Activated naive CD4-positive, alpha-beta T cell treated with anti-CD3 and anti-CD28 coated beads, Interleukin-2, amount 10 ng/mL, durations not matched to agents 7 days and 5 days (primary cell): ENCODE results near the gene SETD5.

Experiments used
- CTCF ChIA-PET: fragments of 350-600 bp; sonication (Branson Sonifier 250); formaldehyde crosslinking; loops from one replicate; lab custom pipeline; 2021; ENCODE audit warnings: antibody characterized with exemption; lab: Charles Lee
- DNase-seq: peaks from one replicate; pipeline ENCODE4 v3.0.0-alpha.2; 2020
- H3K27ac Mint-ChIP-seq: one replicate; pipeline ENCODE4 v1.8.0; 2021; ENCODE audit warnings: mild to moderate bottlenecking, moderate library complexity, mixed read lengths
- H3K27me3 Mint-ChIP-seq: one replicate; pipeline ENCODE4 v1.8.0; 2021; ENCODE audit warnings: mild to moderate bottlenecking, mixed read lengths
- H3K36me3 Mint-ChIP-seq: one replicate; pipeline ENCODE4 v1.8.0; 2021; ENCODE audit warnings: mixed read lengths
- H3K4me1 Mint-ChIP-seq: one replicate; pipeline ENCODE4 v1.8.0; 2021; ENCODE audit warnings: mixed read lengths
- H3K4me3 Mint-ChIP-seq: one replicate; pipeline ENCODE4 v1.8.0; 2021; ENCODE audit warnings: mild to moderate bottlenecking, moderate library complexity, mixed read lengths
- H3K9me3 Mint-ChIP-seq: one replicate; pipeline ENCODE4 v1.8.0; 2021; ENCODE audit warnings: mixed read lengths

Gene SETD5

GRCh38 chr3:9380014-9380413, 17.4 kb upstream of the SETD5 start:
- peaks cover 61% of the 10 kb centered on the region for H3K36me3 Mint-ChIP-seq
- H3K27ac Mint-ChIP-seq = no peak overlapping the region
- no peak overlapping the region for H3K4me3 Mint-ChIP-seq
- no peaks in the 10 kb centered on the region for H3K9me3 Mint-ChIP-seq
- CTCF ChIA-PET = no interaction called here
- peaks cover 2% of the 10 kb centered on the region for H3K4me1 Mint-ChIP-seq
- H3K27me3 Mint-ChIP-seq = no peaks in the 10 kb centered on the region
- DNase-seq = no peak

DNA sequence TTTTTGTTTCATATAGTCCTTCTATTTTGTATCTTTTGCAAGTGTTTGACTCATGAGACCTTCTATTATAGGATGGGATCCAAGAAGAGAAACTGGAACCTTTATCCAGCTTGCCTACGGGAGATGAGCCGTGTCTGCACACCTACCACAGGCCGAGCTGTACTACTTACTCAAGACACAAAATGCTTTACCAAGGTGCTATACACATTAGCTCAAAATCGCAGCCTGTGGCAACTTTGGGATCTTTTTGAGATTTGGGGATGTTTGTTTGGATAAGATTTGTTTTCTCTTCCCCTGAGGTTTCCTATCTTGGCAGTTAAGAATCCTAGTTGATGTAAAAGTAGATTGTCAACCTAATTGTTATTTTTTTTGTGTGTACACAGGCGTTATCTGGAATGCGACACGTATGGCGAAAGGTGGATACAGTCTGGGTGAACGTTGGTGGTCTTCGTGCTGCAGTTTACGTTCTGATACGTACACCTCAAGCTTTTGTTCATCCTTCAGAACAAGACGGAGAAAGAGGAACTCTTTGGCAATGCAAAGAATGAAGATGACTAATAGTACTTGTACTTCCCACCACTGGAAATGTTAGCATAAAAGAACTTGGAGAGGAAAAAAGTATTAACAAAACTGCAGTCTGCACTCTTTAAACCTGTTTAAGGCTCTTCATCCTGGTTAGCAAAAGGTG, 13.1 kb upstream of the SETD5 start:
- no peak overlapping the region for H3K27ac Mint-ChIP-seq
- H3K27me3 Mint-ChIP-seq = no peaks in the 10 kb centered on the region
- H3K4me3 Mint-ChIP-seq = no peak overlapping the region
- DNase-seq = no peak
- H3K36me3 Mint-ChIP-seq = peaks cover 58% of the 10 kb centered on the region
- peaks cover 6% of the 10 kb centered on the region for H3K4me1 Mint-ChIP-seq
- no peaks in the 10 kb centered on the region for H3K9me3 Mint-ChIP-seq
- CTCF ChIA-PET = no interaction called here

DNA sequence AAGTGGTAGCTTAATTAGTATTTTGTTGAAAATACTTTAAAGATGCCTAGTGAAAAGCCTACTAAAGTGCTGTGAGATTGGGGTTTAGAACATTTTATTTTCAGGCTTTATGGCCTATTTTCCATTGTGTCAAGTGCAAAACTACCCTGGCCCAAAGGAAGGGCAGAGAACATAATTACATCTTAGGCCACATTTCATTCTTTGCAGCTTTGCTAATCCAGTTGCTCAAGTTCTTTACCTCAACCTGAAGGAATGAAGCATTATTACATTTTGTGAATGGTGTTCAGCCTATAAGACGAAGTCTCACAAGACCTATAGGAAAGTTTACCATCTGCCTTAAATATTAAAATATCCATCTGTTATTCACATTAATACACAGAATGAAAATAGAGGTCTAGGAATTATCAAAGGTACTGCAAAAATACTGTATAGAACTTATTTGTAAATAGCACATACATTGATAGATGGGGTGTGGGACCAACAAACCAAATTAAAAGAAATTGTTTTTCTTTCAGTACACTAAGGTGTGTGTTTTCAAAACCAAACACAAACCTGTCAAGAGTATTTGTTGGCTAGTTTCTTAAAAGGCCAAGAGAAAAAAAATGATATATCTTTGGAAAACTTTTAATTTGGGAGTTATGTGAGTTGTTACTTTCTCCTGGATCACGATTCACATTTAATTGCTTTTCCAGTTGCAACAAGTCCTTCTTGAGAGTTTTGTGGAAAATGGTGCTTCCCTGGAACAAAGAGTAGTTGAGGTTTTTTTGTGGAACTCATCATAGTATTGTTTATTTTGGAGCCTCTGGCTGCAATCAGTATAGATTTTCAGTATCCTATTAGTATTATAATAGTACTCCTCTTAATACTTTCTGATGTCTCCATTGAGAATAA, 12.0 kb upstream of the SETD5 start:
- H3K27me3 Mint-ChIP-seq = no peaks in the 10 kb centered on the region
- DNase-seq = no peak
- CTCF ChIA-PET = interaction anchor here (0.6 kb wide), 1 partner anchor 32 kb away, joined by 3 read pairs; no protein-coding TSS in a partner anchor
- H3K9me3 Mint-ChIP-seq = no peaks in the 10 kb centered on the region
- H3K4me3 Mint-ChIP-seq = no peak overlapping the region
- H3K4me1 Mint-ChIP-seq = peaks cover 10% of the 10 kb centered on the region
- H3K27ac Mint-ChIP-seq = no peak overlapping the region
- H3K36me3 Mint-ChIP-seq = peaks cover 64% of the 10 kb centered on the region

- H3K4me1 Mint-ChIP-seq = peaks cover 12% of the 10 kb centered on the region
- H3K36me3 Mint-ChIP-seq = peaks cover 68% of the 10 kb centered on the region
- CTCF ChIA-PET = no interaction called here
- DNase-seq = no peak
- H3K4me3 Mint-ChIP-seq = no peak overlapping the region
- H3K27ac Mint-ChIP-seq = no peak overlapping the region
- H3K9me3 Mint-ChIP-seq = no peaks in the 10 kb centered on the region
- no peaks in the 10 kb centered on the region for H3K27me3 Mint-ChIP-seq
These were observed 11.3 kb upstream of the SETD5 start for GRCh38 chr3:9386078-9386459.

GRCh38 chr3:9386501-9387321, 10.7 kb upstream of the SETD5 start:
- H3K4me3 Mint-ChIP-seq = no peak overlapping the region
- no peaks in the 10 kb centered on the region for H3K9me3 Mint-ChIP-seq
- DNase-seq = no peak
- H3K36me3 Mint-ChIP-seq = peaks cover 72% of the 10 kb centered on the region
- no peaks in the 10 kb centered on the region for H3K27me3 Mint-ChIP-seq
- CTCF ChIA-PET = no interaction called here
- H3K27ac Mint-ChIP-seq = no peak overlapping the region
- H3K4me1 Mint-ChIP-seq = peaks cover 16% of the 10 kb centered on the region

DNA sequence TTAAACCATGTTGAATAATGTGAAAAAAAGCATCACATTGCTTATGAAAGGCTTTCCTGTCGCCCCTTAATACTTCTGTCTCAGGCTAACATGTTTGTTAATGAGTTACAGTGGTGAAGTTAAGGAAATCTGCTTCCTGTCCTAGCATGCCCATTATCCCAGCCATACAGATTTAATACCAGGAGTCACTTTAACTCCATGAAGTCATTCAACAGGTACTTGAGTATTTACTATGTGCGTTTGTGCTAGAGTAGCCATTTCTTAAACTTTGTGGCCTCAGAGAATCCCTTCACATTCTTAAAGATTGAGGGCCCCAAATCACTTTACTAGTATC, 10.1 kb upstream of the SETD5 start:
- no peak overlapping the region for H3K27ac Mint-ChIP-seq
- H3K36me3 Mint-ChIP-seq = peaks cover 74% of the 10 kb centered on the region
- no peaks in the 10 kb centered on the region for H3K9me3 Mint-ChIP-seq
- peaks cover 22% of the 10 kb centered on the region for H3K4me1 Mint-ChIP-seq
- H3K4me3 Mint-ChIP-seq = no peak overlapping the region
- CTCF ChIA-PET = no interaction called here
- H3K27me3 Mint-ChIP-seq = no peaks in the 10 kb centered on the region
- DNase-seq = no peak

GRCh38 chr3:9388142-9388541, 9.3 kb upstream of the SETD5 start:
- CTCF ChIA-PET = no interaction called here
- no peak overlapping the region for H3K27ac Mint-ChIP-seq
- DNase-seq = no peak
- no peaks in the 10 kb centered on the region for H3K27me3 Mint-ChIP-seq
- peaks cover 31% of the 10 kb centered on the region for H3K4me1 Mint-ChIP-seq
- no peaks in the 10 kb centered on the region for H3K9me3 Mint-ChIP-seq
- H3K4me3 Mint-ChIP-seq = no peak overlapping the region
- peaks cover 74% of the 10 kb centered on the region for H3K36me3 Mint-ChIP-seq

DNA sequence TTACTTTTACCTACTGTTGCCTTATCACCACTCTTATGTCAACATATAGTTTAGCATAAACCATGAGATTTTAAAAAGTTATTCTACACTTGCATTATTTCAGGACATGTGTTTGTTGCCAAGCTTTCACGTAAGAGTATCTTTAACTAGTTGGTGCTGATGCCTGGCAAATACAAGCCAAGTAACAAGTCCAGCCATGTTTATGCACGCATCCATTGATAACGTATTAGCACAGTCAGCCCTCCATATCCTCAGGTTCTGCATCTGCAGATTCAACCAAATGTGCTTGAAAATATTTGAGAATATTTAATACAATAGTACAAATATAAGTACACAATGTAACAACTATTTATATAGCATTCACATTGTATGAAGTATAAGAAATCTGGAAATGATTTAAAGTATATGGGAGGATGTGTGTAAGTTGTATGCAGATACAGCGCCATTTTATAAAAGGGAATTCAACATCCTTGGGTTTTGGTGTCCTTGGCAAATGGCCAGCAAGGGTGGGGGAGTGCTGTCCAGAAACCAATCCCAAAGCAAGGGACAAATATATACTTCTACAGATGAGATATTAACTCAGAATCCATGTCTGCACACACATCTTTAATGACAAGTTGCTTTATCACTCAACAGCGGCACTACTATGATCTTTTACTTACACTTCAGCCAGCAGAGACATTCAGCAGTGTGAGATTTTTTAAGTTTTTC, 8.7 kb upstream of the SETD5 start:
- CTCF ChIA-PET = no interaction called here

GRCh38 chr3:9390265-9390888, 7.0 kb upstream of the SETD5 start:
- Mint-ChIP-seq H3K36me3 (peaks cover 76% of the 10 kb centered on the region), H3K27ac (peak overlapping the region; percentile 11), H3K9me3 (no peaks in the 10 kb centered on the region), H3K4me3 (no peak overlapping the region), H3K27me3 (no peaks in the 10 kb centered on the region), H3K4me1 (peaks cover 51% of the 10 kb centered on the region)
- CTCF ChIA-PET = no interaction called here
- no peak for DNase-seq

More for the DNA sequence above, 8.7 kb upstream of the SETD5 start:
- Mint-ChIP-seq H3K27me3 (no peaks in the 10 kb centered on the region), H3K4me1 (peaks cover 35% of the 10 kb centered on the region), H3K27ac (no peak overlapping the region), H3K36me3 (peaks cover 76% of the 10 kb centered on the region), H3K9me3 (no peaks in the 10 kb centered on the region), H3K4me3 (no peak overlapping the region)
- no peak for DNase-seq

GRCh38 chr3:9392041-9392440, 5.4 kb upstream of the SETD5 start:
- Mint-ChIP-seq H3K36me3 (peaks cover 70% of the 10 kb centered on the region), H3K27me3 (peaks cover 1% of the 10 kb centered on the region), H3K9me3 (no peaks in the 10 kb centered on the region), H3K4me3 (no peak overlapping the region), H3K4me1 (peaks cover 56% of the 10 kb centered on the region), H3K27ac (peak overlapping the region; percentile 34)
- CTCF ChIA-PET = interaction anchor here (0.6 to 3.1 kb wide), 2 partner anchors 38 to 486 kb away, joined by 3 to 13 read pairs; no protein-coding TSS in a partner anchor
- DNase-seq = no peak

GRCh38 chr3:9395570-9396300, 1.7 kb upstream of the SETD5 start:
- DNase-seq = no peak
- Mint-ChIP-seq H3K9me3 (no peaks in the 10 kb centered on the region), H3K27me3 (peaks cover 3% of the 10 kb centered on the region), H3K4me1 (peaks cover 66% of the 10 kb centered on the region), H3K36me3 (peaks cover 60% of the 10 kb centered on the region), H3K27ac (peak overlapping the region; percentile 99), H3K4me3 (peak overlapping the region; percentile 98)
- CTCF ChIA-PET = interaction anchor here (0.7 to 1.3 kb wide), 3 partner anchors 9 to 551 kb away, joined by 3 to 4 read pairs (median 4); no protein-coding TSS in a partner anchor

- peaks cover 55% of the 10 kb centered on the region for H3K36me3 Mint-ChIP-seq
These were observed 1.1 kb upstream of the SETD5 start for GRCh38 chr3:9396301-9396631.

More at GRCh38 chr3:9396301-9396631, 1.1 kb upstream of the SETD5 start:
- peaks cover 3% of the 10 kb centered on the region for H3K27me3 Mint-ChIP-seq
- peak; percentile 92 for DNase-seq
- peaks cover 71% of the 10 kb centered on the region for H3K4me1 Mint-ChIP-seq
- CTCF ChIA-PET = interaction anchor here (1.1 to 1.3 kb wide), 2 partner anchors 8 to 26 kb away, joined by 3 to 4 read pairs; no protein-coding TSS in a partner anchor
- peak overlapping the region; percentile 99 for H3K27ac Mint-ChIP-seq
- H3K4me3 Mint-ChIP-seq = peak overlapping the region; percentile 98
- H3K9me3 Mint-ChIP-seq = no peaks in the 10 kb centered on the region
